HG02938 (cell line): Measurements from ENCODE around the gene TBC1D22A.

Experiments
- ATAC-seq: cut with Tn5 transposase; IDR thresholded peaks from one replicate; pipeline ENCODE4 v1.9.1; 2021; ENCODE audit warnings: mild to moderate bottlenecking, moderate library complexity; ENCODE audit not compliant: unreplicated experiment

TBC1D22A gene

DNA sequence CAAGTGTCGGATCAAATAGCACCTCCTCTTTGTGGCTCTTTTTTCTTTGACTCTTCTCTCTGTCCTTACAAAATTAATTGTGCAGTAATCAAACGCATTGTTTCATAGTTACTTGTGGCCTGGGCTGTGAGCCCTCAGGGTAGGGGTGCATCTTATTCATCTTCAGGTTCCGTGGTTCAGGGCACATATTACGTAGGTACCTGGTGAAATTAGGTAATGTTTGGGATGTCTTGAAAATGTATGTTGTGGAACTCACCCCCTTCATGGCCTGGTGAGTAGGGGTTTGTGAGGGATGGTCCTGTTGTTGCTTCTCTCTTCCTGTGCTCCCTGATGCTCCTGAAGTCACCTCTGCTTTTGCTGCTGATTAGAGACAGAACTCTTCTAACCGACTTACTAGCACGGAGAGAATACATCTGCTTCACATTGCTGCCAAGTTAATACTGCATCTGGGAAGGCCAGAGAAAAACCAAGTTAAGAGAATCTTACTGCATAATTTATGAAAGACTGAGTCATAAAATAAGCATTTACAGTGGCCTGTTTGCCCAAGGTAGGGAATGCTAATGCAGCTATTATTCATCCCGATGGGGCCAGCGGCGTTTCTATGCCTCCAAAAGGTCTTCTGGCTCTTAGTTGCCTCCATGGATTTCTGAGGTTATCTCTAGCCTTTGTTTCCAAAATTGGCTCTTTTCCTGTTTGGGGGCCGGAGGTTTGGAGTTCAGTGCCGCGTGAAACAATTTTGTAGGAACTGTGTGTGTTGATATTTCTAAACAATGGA lies 66.9 kb downstream of the TBC1D22A start:
- ATAC-seq: no peak

DNA sequence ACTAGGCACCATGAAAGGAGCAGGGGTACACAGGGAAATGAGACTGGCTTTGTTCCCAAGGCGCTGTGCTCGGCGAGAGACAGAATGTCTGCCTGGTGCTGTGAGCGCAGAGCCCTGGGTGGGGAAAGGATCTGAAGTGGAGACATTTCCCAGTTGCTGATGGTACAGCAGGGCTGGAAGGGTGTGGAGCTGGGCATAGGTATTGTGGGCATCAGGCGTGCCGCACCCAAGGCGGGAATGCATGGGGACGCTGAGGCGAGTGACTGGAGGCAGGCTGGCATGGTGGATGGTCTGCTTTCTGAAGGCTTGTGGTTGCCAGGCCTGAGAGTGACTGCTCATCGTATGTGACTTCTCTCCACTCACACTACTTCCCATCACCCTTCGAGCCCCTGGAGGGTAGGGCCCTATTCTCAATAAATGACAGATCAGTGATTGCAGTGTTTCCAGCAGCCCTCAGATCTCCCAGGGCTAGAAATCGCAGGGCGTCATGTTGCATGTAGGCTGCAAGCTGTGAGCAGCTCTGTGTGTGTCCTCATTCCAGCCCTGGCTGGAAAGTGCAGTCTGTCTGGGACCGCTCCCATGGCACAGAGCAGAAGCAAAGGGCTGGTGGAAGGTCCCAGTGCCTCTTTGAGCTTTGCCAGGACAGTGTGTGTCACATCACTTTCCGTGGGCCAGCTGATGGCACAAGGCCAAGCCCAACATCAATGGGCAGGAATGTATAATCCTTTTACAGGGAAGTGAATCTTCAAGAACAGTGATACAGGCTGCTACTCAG lies 67.7 kb downstream of the TBC1D22A start:
- ATAC-seq: no peak

DNA sequence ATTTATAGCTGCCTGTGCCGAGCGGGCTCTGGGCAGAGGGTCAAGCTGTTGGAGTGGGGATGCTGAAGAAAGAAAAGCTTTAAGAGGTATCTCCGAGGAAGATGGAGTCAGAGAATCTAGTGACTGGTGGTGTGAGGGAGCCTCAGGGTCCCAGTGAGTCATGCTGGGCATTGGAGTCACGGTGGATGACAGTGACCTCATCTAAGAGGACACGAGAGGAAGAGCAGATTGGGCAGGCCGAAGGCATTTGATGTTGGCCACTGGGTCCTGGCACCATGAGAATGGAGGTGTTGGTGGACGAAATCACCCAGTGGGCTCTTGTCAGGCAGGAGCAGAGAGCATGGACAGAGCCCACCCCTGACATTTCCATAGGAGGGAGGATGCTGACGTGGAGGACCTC lies 68.4 kb downstream of the TBC1D22A start:
- no peak for ATAC-seq

DNA sequence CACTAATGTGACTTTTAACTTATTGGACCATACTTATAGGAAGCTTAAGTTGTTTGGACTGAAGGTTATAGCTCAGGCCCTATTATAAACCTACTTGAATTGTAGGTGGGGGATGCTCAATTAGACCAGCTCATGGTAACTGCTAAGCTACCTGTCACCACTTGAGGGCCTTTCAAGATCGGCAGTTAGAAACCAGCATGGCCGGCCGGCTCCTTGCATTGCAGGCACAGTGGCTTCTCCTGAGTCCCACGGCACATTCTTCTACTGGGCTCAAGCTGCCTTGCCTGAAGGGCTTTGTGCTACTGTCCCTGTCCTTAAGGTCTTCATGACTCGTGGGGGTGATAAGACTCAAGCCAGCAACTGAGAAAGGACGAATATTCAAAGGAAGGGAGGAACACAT lies 70.8 kb downstream of the TBC1D22A start:
- ATAC-seq: no peak

DNA sequence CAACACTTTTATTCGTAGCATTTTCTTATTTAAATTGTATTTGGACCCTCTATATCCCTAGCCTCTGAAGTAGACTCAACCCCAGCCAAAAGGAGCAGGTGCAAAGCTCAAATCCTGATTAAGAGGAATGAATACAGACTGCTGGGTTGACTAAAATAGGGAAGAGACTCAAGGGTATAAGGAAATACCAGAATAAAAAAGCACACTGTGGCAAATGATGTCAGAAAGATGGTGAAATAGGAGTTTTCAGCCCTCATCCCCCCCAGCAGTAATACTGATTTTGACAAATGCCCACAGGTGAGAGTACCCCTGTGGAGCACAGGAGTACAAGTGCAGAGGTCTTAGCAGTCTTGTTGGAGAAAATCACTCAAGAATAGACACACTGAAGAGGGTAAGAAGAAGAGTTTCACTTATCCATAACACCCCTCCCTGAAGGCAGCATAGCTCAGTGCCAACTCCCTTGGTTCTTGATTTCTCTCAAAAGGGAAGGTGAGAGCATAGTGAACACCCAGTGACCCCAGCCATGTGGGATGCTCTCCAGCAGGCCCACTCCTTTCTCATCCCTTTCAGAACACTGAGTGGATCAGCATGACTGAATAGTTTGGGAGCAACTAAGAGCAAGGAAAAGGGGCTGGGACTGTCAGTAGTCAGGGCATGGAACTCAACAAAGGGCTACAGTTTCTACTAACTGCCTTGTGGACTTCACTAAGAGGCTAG lies 71.7 kb downstream of the TBC1D22A start:
- no peak for ATAC-seq

DNA sequence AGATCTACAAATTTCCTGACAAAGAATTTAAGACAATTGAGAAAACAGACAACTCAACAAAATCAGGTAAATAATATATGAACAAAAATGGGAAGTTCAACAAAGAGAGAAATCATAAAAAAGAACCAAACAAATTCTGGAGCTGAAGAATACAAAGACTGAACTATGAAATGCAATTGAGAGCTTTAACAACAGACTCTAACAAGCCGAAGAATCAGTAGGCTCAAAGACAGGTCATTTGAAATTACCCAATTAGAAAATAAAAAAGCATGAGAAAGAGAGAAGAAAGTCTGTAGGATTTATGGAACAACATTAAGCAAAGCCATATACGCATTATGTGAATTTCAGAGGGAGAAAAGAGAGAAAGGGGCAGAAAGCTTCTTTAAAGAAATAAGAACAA lies 72.8 kb downstream of the TBC1D22A start:
- ATAC-seq: no peak

DNA sequence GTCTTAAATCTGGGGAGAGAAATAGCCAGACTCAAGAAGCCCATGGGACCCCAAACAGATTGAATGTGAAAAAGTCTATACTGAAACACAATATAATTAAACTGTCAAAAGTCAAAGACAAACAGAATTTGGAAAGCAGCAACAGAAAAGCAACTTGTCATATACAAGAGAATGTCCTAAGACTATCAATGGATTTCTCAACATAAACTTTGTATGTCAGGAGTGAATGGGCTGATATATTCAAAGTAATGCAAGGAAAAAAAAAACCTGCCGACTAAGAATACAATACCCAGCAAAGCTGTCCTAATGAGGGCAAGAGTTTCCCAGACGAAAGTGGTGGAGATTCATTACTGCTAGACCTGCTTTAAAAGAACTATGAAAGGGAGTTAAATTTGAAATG lies 73.2 kb downstream of the TBC1D22A start:
- no peak for ATAC-seq

DNA sequence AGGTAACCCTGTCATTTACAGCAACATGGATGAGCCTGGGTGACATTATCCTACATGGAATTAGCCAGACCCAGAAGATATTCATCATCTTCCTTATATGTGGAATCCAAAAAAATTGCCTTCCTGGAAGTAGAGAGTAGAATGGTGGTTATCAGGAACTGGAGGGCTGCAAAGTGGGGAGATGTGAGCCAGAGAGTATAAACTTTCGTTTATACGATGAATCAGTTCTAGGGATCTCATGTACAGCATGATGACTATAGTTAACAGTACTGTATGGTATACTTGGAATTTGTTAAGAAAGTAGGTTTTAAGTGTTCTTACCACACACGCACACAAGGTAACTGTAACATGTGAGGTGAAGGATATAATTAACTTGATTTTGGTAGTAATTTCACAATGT lies 79.1 kb downstream of the TBC1D22A start:
- no peak for ATAC-seq

DNA sequence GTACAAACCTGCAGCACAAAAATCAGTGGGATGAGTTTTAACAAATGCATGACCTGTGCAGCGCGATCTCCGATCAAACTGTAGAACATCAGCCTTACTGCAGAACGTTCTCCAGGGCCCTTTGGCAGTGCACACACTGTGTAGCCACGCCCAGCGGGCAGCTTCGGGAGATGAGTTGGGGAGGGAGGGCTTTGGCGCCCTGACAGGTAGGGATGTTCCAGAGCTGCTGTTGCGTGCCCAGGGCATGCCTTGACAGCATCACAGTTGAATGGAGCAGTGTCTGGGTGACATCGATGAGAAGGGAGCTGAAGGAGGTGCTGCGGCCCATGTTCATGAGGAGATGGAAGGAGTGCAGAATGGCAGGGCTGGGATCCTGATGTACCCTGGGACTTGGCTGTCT lies 80.2 kb downstream of the TBC1D22A start:
- ATAC-seq: no peak

DNA sequence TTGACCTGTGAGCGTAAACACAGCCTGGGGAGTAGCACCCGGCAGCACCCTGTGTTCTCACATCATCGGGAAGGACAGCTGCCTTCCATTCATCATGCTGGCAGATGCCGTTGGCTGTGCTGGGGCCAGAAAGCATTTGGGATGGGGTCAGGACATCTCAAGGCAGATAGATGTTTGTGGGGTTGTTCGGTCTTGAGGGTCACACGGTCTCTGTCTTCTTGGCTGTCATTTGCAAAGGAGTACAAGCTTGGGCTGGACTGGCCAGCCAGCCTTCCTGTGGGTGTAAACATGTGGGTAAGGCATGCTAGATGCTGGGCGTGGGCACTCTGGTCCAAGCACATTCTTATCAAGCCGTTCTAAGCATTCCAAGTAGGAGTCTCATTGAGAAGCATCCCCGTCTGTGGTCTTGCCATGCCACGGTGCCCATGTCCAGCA lies 81.4 kb downstream of the TBC1D22A start:
- ATAC-seq: no peak

DNA sequence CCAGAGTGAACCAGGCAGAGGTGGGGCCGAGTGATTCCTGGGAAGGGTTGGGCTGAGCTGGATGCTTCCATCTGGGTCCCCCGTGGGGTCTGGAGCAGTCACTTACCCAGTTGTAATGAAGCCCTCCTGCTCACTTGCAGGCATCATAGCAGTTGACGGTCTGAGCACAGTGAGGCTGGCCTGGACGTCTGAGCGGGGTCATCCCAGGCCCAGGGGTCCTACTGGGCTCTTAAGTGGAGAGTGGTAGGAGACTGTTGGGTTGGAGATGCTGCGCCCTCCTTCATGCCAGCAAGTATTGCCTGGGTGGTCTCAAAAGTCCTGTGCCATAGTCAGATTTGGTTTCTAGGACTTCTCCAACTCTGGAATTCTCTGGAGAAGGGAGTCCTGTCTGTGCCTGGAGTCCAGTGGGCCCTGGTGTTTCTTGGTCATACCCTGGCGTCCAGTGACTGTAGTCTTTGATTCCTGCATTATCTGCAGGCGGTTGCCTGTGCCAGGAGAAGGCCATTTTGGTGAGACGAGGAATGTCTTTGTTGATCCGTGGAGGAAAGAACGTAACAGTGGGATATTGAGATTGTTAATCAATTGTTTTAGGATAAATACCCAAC lies 82.3 kb downstream of the TBC1D22A start:
- no peak for ATAC-seq

DNA sequence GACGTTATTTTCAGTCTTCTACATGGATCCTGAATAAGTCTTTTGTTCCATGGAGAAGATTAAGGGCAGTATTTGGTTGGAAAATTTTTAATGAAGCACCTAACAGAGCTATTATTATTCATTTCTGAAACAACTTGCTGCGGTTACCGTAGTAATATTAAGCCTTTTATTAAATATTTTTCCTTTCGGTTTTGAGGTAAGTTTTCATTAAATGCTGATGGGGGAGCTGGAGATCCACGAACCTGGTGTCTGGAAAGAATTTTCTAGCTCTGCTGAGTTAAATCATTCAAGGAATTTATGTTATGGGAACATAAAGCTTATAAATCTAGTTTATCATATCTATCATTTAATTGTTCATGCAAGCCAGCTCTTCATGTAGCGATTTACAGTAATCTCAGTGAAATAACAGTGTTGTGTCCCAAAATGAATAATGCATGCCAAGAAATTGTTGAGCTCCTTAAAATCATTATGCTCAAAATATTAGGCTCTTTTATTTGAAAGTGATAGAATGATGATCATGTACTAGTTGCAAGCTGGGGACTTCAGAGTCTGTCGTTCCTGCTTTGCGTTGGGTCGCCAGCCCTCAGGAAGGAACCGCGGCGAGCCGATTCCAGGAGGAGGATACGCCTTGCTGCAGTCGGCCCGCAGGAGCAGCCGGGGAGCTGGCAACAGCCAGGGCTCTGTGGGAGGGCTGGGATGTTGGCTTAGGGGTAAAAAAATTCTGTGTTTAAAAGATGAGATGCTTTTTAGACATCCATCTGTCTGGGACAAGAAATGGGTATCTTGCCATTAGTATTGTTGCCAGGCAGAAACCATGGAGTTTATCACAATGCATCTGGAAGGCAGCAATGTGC lies 83.1 kb downstream of the TBC1D22A start:
- ATAC-seq: no peak

DNA sequence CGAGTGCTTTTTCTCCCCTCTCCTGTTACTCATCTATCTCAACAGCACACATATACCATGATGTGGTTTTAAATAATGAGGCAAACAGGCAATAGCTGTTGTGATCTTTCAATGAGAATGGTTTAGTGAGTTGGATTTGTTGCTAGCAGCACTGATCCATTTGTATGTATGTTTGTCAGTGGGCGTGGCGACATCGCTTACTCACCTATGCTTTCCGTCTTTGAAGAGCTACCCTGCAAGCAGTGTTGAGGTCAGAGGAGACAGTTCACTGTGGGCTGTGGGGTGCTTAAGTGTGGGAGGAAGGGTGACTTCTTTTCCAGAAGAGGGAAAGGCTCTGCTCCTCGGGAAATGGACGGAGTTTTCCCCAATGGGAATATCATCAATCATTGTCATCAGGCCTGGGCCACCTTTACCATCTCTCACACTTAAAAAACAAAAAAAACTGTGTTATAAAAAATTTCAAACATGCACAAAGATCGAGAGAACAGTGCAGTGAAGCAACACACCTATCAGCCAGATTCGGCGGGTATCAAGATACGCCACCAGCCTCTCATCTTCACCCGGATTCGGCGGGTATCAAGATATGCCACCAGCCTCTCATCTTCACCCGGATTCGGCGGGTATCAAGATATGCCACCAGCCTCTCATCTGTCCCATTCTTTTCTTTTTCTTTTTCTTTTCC lies 83.8 kb downstream of the TBC1D22A start:
- no peak for ATAC-seq

DNA sequence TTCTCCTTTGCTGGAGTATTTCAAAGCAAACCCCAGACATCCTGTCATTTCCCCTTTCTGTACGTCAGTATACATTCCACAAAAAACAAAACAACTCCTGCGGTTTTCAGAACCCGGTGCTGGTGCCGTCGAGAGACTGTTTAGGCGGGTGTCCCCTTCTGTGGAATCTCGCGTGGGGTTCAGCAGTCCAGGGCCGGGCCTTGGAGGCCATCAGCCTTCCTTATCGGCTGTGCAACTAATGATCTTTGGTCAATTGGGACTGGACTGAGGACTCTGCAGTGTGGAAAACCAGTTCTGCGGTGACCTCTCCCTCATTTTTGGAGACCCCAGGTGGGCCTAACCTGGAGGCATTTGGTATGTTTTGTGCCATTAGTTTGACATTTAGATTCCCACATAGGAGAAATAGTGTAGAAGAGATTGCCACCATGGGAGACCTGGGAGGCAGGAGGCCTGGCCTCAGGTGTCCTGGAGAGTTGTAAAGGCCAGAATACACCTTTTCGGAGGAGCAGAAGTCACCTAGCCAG lies 84.4 kb downstream of the TBC1D22A start:
- no peak for ATAC-seq

DNA sequence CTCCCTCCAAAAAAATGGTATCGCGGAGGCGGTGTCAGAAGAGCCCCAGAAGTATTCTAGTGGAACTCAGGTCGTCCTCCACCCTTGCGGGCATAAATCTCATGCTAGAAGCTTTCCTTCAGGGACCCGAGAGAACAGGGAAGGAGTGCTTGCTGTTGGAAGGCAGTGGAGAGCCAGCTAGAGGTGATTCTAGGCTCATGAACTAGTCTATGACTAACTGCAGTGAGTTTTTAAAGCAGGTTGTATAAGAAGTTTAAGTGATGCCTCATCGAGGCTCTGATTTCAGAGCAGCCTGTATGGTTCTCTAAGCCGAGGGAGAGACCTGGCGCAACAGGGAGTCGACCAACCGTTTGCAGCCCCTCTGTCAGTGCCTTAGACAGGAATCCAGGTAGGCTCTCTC lies 85.7 kb downstream of the TBC1D22A start:
- no peak for ATAC-seq

DNA sequence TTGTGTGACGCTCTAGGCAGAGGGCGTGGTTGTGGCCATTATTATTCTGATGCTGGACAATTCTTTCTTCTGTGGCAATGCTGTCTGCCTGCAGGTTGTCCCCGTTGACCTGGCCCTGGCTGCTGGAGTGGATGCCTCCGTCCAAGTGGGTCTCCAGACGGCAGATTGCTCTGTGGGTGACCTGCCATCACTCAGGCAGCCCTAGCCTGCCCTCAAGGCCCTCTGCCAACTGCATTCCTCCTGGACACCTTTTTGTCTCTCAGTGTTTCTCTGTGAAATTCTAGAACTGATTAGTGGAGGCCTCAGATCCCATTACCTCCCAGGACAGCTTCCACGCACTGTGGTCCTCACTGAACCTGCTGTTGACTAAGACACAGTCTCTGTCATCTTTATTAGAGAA lies 86.7 kb downstream of the TBC1D22A start:
- ATAC-seq: no peak

DNA sequence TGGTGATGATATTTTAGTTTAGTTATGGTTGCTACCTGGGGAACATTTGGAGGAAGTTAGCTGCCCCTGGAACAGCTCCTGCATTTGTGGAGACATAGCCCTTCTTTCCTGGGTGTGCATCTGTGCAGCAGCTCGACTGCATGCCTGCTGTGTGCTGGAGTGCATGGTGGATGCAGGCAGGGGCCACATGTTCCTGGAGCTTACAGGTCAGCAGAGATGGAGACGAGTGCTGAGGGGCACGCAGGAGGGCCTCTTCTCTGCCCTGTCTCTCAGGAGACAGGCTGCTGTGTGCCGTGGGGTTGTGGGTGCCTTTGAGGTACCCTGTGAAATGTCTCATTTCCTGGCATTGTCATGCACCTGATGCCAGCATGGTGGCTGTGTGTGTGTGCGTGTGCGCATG lies 87.5 kb downstream of the TBC1D22A start:
- no peak for ATAC-seq

DNA sequence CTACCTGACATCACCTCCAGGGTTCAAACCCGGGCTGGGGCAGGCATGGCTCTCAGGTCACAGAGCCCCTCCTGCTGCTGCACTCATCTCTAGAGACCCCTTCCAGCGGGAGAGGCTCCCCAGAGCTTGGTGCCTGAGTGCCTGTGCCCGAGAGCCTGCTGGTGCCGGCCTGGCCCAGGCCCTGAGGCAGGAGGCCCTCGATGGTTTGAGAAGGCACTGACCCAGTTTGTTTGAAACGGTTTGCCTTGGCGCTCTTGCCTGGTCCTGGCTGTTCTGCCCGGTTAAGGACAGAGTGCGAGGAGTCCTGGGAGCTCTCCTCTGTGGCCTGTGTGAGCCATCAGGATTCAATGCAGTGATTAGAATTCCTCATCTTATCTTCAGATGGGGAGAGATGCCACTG lies 88.9 kb downstream of the TBC1D22A start:
- no peak for ATAC-seq

DNA sequence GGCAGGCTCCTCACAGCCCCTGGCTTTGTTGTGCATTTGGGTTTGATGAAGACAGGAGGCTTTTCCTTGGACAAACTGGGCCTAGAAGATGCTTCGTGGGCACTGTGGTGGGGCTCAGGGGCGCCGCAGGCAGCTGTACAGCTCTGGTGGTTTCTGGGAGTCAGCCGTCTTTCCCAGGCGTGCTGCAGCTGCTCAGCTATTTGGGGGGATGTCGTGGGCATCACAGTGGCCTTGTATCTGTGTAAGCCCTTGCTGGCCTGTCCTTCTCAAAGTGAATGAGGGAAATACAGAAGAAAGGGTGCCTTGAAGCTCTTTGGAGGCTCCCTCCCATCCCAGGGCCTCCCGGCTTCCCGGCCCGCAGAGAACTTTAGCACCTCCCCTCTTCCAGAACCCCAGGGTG lies 89.5 kb downstream of the TBC1D22A start:
- ATAC-seq: no peak

DNA sequence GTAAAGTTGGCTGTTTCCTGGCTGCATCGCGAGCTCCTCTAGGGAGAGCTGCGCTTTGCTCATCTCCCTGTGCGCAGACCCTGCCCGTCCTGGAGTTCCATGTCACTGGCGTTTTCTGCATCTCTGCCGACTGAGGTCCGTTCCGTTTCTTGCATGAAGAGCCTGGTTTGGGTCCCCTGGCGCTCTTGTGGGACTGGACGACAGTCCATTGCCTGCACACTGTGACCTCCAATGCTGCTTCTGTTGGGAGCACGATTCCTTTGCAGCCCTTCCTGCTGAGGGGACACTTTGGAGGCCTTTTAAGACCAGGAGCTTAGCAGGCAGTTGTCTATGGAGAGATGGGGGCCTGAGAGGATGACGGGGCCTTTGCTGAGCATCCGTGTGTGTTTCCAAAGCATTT lies 90.3 kb downstream of the TBC1D22A start:
- no peak for ATAC-seq
